OCI-LY3 (cell line): ENCODE results near the gene TF.

Experiments used
- H2AFZ ChIP-seq: fragments of 200-600, 300-600 bp; shearing (Covaris generic); 2 replicates; pipeline ENCODE4 v1.6.0; 2014; ENCODE audit warnings: antibody characterized with exemption, low read depth, low read length
- H3K27ac ChIP-seq: fragments of 200-600, 300-600 bp; sonication (generic); 2 replicates; pipeline ENCODE4 v1.5.1; 2014; ENCODE audit warnings: mild to moderate bottlenecking, low read length, moderate library complexity, mixed read lengths
- H3K27me3 ChIP-seq: fragments of 200-600, 300-600 bp; sonication (generic); 2 replicates; pipeline ENCODE4 v1.6.1; 2014; ENCODE audit warnings: low read depth, low read length, mixed read lengths
- H3K36me3 ChIP-seq: fragments of 200-600, 300-600 bp; sonication (generic); replicated peaks from 2 replicates; pipeline ENCODE3; 2014; ENCODE audit warnings: low read depth, low read length, mixed read lengths
- H3K4me1 ChIP-seq: fragments of 300-600, 200-600 bp; sonication (generic); 2 replicates; pipeline ENCODE4 v1.6.1; 2014; ENCODE audit warnings: low read length, mixed read lengths
- H3K4me2 ChIP-seq: fragments of 200-600, 300-600 bp; sonication (generic); 2 replicates; pipeline ENCODE4 v1.6.1; 2014; ENCODE audit warnings: low read length, mixed read lengths
- H3K4me3 ChIP-seq: fragments of 300-600, 200-600 bp; sonication (generic); 2 replicates; pipeline ENCODE4 v1.5.1; 2014; ENCODE audit warnings: antibody characterized with exemption, mild to moderate bottlenecking, low read length, moderate library complexity
- H3K79me2 ChIP-seq: fragments of 300-600, 200-600 bp; shearing (Covaris generic); 2 replicates; pipeline ENCODE4 v1.6.1; 2014; ENCODE audit warnings: mild to moderate bottlenecking, low read length, mixed read lengths
- H3K9ac ChIP-seq: fragments of 300-600, 200-600 bp; shearing (Covaris generic); 2 replicates; pipeline ENCODE4 v1.6.0; 2014; ENCODE audit warnings: mild to moderate bottlenecking, low read length, moderate library complexity
- H3K9me3 ChIP-seq: fragments of 200-600, 300-600 bp; shearing (Covaris generic); 2 replicates; pipeline ENCODE4 v1.6.1; 2014; ENCODE audit warnings: low read length, mixed read lengths; ENCODE audit not compliant: insufficient read depth
- H4K20me1 ChIP-seq: fragments of 200-600, 300-600 bp; sonication (generic); 2 replicates; pipeline ENCODE4 v1.6.1; 2016; ENCODE audit warnings: low read length, mixed read lengths; ENCODE audit not compliant: insufficient read depth
- EZH2phosphoT487 ChIP-seq: fragments of 200-600 bp; shearing (Covaris generic); IDR thresholded peaks from 2 replicates; pipeline ENCODE4 v1.6.1; 2018; ENCODE audit warnings: antibody characterized with exemption, mixed run types, low read depth
- TF ChIP-seq, protein P1 (sequence below): fragments of 200-600, 300-600 bp; sonication (generic); IDR thresholded peaks from 2 replicates; pipeline ENCODE4 v1.5.1; 2014; ENCODE audit warnings: antibody characterized with exemption, low read length, low read depth

The TF gene

DNA sequence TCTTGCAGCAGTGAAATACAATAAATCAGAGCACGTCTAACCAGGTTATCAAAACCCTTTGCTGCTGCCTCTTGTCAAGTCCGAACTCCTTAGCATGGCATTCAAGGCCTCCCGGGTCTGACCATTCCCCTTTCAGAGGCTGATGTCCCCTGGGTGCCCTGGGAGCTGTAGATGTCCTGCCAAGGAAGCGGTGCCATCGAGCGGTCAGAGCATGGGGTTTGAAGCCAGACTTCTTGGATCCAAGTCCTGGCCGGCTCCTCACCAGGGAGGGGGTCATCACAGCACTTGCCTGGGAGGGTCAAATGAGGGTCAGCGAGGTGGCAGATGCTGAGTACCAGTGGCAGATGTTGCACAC is 496 bp downstream of the TF start:
- no peaks in the 10 kb centered on the region for H3K36me3 ChIP-seq
- no peak overlapping the region for H2AFZ ChIP-seq
- H3K4me3 ChIP-seq: no peak overlapping the region
- H3K9me3 ChIP-seq: no peaks in the 10 kb centered on the region
- H3K79me2 ChIP-seq: no peaks in the 10 kb centered on the region
- H3K27me3 ChIP-seq: peaks cover 15% of the 10 kb centered on the region; the same call in 1 of the 2 replicates
- no peak overlapping the region for H3K9ac ChIP-seq
- no peaks in the 10 kb centered on the region for H3K4me1 ChIP-seq
- H4K20me1 ChIP-seq: no peaks in the 10 kb centered on the region
- H3K4me2 ChIP-seq: no peak overlapping the region
- TF ChIP-seq, protein P1, sequence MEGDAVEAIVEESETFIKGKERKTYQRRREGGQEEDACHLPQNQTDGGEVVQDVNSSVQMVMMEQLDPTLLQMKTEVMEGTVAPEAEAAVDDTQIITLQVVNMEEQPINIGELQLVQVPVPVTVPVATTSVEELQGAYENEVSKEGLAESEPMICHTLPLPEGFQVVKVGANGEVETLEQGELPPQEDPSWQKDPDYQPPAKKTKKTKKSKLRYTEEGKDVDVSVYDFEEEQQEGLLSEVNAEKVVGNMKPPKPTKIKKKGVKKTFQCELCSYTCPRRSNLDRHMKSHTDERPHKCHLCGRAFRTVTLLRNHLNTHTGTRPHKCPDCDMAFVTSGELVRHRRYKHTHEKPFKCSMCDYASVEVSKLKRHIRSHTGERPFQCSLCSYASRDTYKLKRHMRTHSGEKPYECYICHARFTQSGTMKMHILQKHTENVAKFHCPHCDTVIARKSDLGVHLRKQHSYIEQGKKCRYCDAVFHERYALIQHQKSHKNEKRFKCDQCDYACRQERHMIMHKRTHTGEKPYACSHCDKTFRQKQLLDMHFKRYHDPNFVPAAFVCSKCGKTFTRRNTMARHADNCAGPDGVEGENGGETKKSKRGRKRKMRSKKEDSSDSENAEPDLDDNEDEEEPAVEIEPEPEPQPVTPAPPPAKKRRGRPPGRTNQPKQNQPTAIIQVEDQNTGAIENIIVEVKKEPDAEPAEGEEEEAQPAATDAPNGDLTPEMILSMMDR: no peak
- no peak for TF ChIP-seq EZH2phosphoT487
- H3K27ac ChIP-seq: no peak overlapping the region

DNA sequence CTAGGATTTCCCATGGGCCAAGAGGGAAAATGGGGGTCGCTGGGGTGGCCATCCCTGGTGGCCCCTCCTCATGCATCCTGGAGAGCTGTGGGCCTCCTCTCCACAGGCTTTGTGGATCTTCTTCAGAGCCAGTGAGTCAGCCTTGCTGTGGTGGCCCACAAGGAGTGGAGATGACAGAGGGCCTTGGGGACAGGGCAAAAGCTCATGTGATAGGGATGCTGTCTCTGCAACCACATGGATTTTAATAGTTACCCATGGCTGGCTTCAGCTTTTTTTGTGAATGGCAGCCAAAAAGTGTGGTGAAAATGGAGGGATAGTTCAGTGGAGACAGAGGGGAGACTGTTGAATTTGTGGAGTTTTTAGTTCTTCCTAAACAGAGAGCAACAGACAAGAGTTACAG is 1.2 kb downstream of the TF start:
- no peak overlapping the region for H3K4me2 ChIP-seq
- H2AFZ ChIP-seq: no peak overlapping the region
- peaks cover 8% of the 10 kb centered on the region; the same call in 1 of the 2 replicates for H3K27me3 ChIP-seq
- no peaks in the 10 kb centered on the region for H3K36me3 ChIP-seq
- no peaks in the 10 kb centered on the region for H4K20me1 ChIP-seq
- H3K27ac ChIP-seq: no peak overlapping the region
- H3K4me1 ChIP-seq: no peaks in the 10 kb centered on the region
- no peak overlapping the region for H3K9ac ChIP-seq
- H3K4me3 ChIP-seq: no peak overlapping the region
- TF ChIP-seq EZH2phosphoT487: no peak
- TF ChIP-seq, protein P1: no peak
- H3K79me2 ChIP-seq: no peaks in the 10 kb centered on the region
- H3K9me3 ChIP-seq: no peaks in the 10 kb centered on the region

DNA sequence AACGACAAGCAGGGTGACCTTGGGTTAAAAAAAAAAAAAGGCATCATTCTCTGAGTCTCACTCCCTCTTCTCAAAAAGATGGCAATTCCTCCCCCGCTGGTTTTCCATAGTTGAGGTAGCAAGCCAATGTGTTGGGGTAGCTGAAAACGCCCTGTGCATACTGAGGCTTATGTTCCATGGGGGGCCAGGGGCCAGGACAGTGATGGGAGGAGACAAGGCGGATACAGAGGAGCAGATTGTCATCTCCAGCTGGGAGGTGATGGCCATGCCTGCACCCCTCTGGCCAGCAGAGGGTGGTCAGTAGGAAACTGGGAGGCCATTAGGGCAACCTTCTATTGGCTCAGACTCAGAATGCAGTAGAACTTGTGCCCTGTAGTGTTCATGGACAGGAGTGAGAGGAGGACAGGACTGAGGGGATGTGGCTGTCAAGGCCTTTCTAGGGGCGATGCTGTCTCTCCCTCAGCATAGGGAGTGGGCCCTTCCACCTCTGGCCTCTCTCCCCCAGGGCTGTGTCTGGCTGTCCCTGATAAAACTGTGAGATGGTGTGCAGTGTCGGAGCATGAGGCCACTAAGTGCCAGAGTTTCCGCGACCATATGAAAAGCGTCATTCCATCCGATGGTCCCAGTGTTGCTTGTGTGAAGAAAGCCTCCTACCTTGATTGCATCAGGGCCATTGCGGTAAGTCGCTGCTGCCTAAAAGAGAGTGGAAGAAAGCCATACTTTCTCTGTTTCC is 1.9 kb downstream of the TF start:
- Histone ChIP-seq H3K36me3 (no peaks in the 10 kb centered on the region), H3K4me3 (no peak overlapping the region), H4K20me1 (no peaks in the 10 kb centered on the region), H2AFZ (no peak overlapping the region), H3K79me2 (no peaks in the 10 kb centered on the region), H3K9me3 (no peaks in the 10 kb centered on the region), H3K27ac (no peak overlapping the region), H3K4me2 (no peak overlapping the region), H3K9ac (no peak overlapping the region), H3K27me3 (peaks cover 2% of the 10 kb centered on the region; the same call in 1 of the 2 replicates), H3K4me1 (no peaks in the 10 kb centered on the region)
- TF ChIP-seq, protein P1: no peak
- no peak for TF ChIP-seq EZH2phosphoT487

DNA sequence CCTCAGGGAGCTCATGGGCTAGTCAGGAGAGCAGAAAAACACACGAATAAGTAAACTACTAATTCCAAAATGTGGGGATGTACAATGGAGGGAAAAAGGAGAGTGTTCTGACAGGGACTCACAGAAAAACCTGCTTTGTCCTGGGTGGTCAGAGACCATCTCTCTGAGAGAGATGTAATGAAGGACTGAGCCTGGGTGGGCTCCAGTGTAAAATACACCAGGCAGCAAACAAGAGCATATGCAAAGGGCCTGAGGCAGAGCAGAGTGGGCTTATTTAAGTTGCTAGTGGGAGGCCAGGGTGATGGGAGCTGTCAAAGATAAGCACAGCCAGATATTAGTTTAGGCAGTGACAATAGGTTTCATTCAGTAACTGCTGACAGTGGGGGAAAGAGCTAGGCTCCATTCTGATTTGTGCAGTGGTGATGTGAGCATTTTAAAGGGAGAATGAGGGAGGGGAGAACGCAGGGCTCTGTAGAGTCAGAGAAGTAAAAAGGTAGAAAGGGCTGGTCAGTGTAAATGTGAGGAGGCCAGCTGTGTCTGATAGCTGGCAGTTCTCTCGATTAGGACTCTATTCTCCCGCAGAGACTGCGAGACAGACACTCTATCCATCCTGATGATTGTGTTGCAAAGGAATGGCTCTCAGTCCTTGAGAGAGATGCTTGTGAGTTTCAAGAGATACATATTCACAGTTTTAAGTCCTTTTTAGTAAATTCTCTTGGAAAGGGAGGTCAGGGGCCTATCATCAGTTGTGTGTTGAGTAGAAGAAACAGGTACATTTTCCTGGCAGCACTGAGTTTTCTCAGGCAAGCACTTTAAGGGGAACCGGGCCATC is 3.5 kb downstream of the TF start:
- no peaks in the 10 kb centered on the region for H3K36me3 ChIP-seq
- no peak for TF ChIP-seq EZH2phosphoT487
- TF ChIP-seq, protein P1: no peak
- no peaks in the 10 kb centered on the region for H3K4me1 ChIP-seq
- no peak overlapping the region for H3K27ac ChIP-seq
- H3K4me3 ChIP-seq: no peak overlapping the region
- H3K4me2 ChIP-seq: no peak overlapping the region
- no peaks in the 10 kb centered on the region for H3K27me3 ChIP-seq
- H4K20me1 ChIP-seq: no peaks in the 10 kb centered on the region
- no peak overlapping the region for H2AFZ ChIP-seq
- H3K9me3 ChIP-seq: no peaks in the 10 kb centered on the region
- H3K79me2 ChIP-seq: no peaks in the 10 kb centered on the region
- H3K9ac ChIP-seq: no peak overlapping the region
